Brain microvascular endothelial cell (primary cell): ENCODE measurements around the gene LZTS3.

Source experiments
- DNase-seq: peaks from one replicate; pipeline ENCODE4 v3.0.0-alpha.2; 2020
- H3K27ac ChIP-seq: fragments of 250-450 bp; sonication (Bioruptor Pico); 2 replicates; pipeline ENCODE4 v1.5.1; 2020; ENCODE audit warnings: mild to moderate bottlenecking, moderate library complexity
- H3K27me3 ChIP-seq: fragments of 250-450 bp; sonication (Bioruptor Pico); replicated peaks from 2 replicates; pipeline ENCODE4 v1.5.1; 2020; ENCODE audit warnings: mild to moderate bottlenecking
- H3K36me3 ChIP-seq: fragments of 250-450 bp; sonication (Bioruptor Pico); replicated peaks from 2 replicates; pipeline ENCODE4 v1.5.1; 2020; ENCODE audit warnings: mild to moderate bottlenecking
- H3K4me3 ChIP-seq: 2 replicates; pipeline ENCODE4 v1.5.1; 2011; ENCODE audit warnings: low read depth, mild to moderate bottlenecking, control low read depth, low read length, moderate library complexity
- CTCF ChIP-seq: IDR thresholded peaks from 2 replicates; pipeline ENCODE4 v1.5.1; 2011; ENCODE audit warnings: low read depth, mild to moderate bottlenecking, moderate library complexity, low read length, control low read depth, inconsistent platforms; ENCODE audit errors: missing control alignments
- in situ Hi-C: cut with HindIII; loops from 2 replicates; pipeline ENCODE4 v1.10.0; 2017; ENCODE audit warnings: low sequenced_read_pairs, low pct_ligation_motif_present

LZTS3 gene

GRCh38 chr20:3174442-3175261 is 1.3 kb upstream of the LZTS3 start:
- Histone ChIP-seq H3K27ac (no peak overlapping the region), H3K36me3 (no peaks in the 10 kb centered on the region), H3K4me3 (peak overlapping the region; percentile 79), H3K27me3 (no peaks in the 10 kb centered on the region)
- TF ChIP-seq CTCF: no peak
- peak; percentile 4 for DNase-seq
- in situ Hi-C loops: no loop called here

- Histone ChIP-seq H3K27ac (peak overlapping the region; percentile 26), H3K27me3 (no peaks in the 10 kb centered on the region), H3K4me3 (peak overlapping the region; percentile 79), H3K36me3 (no peaks in the 10 kb centered on the region)
- in situ Hi-C loops: no loop called here
- peak; percentile 54 for DNase-seq
- TF ChIP-seq CTCF: peak; percentile 24
These were observed 477 bp upstream of the LZTS3 start for GRCh38 chr20:3173610-3174441.

GRCh38 chr20:3172126-3172932 is 1.0 kb downstream of the LZTS3 start:
- no peaks in the 10 kb centered on the region for H3K27me3 ChIP-seq
- in situ Hi-C loops: no loop called here
- H3K36me3 ChIP-seq: no peaks in the 10 kb centered on the region
- H3K4me3 ChIP-seq: peak overlapping the region; percentile 79
- DNase-seq: no peak
- TF ChIP-seq CTCF: no peak
- no peak overlapping the region for H3K27ac ChIP-seq

GRCh38 chr20:3171391-3172125 is 1.8 kb downstream of the LZTS3 start:
- Histone ChIP-seq H3K36me3 (no peaks in the 10 kb centered on the region), H3K27me3 (no peaks in the 10 kb centered on the region), H3K4me3 (no peak overlapping the region), H3K27ac (no peak overlapping the region)
- no peak for DNase-seq
- TF ChIP-seq CTCF: no peak
- in situ Hi-C loops: no loop called here
